GM10248 (cell line): ENCODE results near the gene HS3ST3A1.

Source experiments
- CTCF ChIA-PET: fragments of 300-600 bp; sonication (Branson Sonifier 250); formaldehyde crosslinking; extraction: SDS; loops from one replicate; lab custom pipeline; 2021; ENCODE audit warnings: antibody characterized with exemption; lab: Yijun Ruan, JAX
- POLR2A ChIA-PET: fragments of 350-650 bp; sonication (Branson Sonifier 250); formaldehyde crosslinking; extraction: SDS; loops from one replicate; lab custom pipeline; 2020; ENCODE audit warnings: antibody characterized with exemption; lab: Yijun Ruan, JAX
- DNase-seq: peaks from one replicate; pipeline ENCODE4 v3.0.0; 2012; ENCODE audit errors: extremely low spot score
- CTCF ChIP-seq: IDR thresholded peaks from 2 replicates; pipeline ENCODE4 v1.5.1; 2012; ENCODE audit warnings: mild to moderate bottlenecking, low read depth; ENCODE audit errors: extremely low read depth, missing control alignments, control extremely low read depth

The HS3ST3A1 gene

GRCh38 chr17:13572581-13572980, 29.1 kb downstream of the HS3ST3A1 start:
- no peak for TF ChIP-seq CTCF
- CTCF ChIA-PET = no interaction called here
- DNase-seq = no peak
- POLR2A ChIA-PET = no interaction called here

DNA sequence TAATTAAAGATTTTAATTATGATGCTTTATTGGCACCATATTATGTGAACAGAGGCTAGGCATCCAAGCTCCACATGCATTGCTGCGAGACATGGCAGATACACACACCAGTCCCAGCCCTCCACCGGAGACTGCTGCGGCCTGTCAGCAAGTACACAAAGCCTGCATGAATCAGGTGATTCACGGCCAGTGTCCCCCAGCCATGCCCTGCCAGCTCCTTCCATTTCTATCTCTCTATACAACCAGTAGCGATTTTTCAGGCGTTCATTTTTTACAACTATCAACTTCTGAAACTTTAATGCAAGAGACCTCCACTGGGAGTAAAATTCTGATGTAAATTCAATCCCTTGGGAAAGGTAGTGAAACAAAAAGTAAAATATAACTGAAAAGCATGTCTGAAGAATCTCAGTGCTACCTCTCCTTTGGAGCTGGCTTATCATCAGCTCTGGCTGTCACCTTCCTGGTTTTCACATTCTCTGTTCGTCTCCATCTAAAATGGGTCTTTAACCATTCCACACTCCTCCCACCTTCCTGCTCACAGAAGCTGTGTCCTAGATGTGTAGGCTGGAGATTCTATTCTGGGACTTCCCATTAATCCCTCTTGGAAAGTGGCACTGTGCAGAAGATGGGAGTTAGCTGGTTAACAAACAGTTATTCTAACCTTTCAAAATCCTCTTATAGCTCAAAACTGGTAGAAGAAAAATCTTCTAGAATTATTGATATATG, 32.2 kb downstream of the HS3ST3A1 start:
- DNase-seq = no peak
- ChIA-PET CTCF (no interaction called here), POLR2A (no interaction called here)
- TF ChIP-seq CTCF = no peak

- CTCF ChIA-PET = interaction anchor here (1.3 kb wide), 1 partner anchor 9 kb away, joined by 6 read pairs; no protein-coding TSS in a partner anchor
- no peak for TF ChIP-seq CTCF
- DNase-seq = no peak
- POLR2A ChIA-PET = no interaction called here
Measured at GRCh38 chr17:13568582-13569397, 32.9 kb downstream of the HS3ST3A1 start.

DNA sequence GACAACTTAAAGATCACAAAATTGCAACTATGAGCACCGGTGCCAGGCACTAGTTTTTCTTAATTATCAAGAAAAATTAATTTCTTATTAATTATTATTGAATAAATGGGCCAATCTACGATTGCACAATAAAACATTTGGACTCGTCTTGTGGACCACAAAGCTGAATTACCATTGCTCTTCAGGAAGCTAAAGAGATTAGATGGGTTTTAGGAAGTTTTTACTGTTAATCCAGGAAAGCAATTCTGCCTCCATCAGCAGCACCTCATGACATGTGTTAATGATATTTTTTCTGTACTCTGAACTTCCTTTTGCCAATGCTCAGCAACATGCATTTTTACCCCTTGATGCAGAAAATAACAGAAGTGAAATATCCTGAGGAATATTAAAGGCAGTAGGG, 37.9 kb downstream of the HS3ST3A1 start:
- TF ChIP-seq CTCF = no peak
- CTCF ChIA-PET = interaction anchor here (1.3 kb wide), 1 partner anchor 10 kb away, joined by 3 read pairs; no protein-coding TSS in a partner anchor
- DNase-seq = no peak
- POLR2A ChIA-PET = no interaction called here

- TF ChIP-seq CTCF = no peak
- ChIA-PET CTCF (no interaction called here), POLR2A (no interaction called here)
- no peak for DNase-seq
Measured at GRCh38 chr17:13562271-13562800, 39.4 kb downstream of the HS3ST3A1 start.

GRCh38 chr17:13561606-13562270, 40.0 kb downstream of the HS3ST3A1 start:
- no peak for DNase-seq
- no peak for TF ChIP-seq CTCF
- POLR2A ChIA-PET = no interaction called here
- CTCF ChIA-PET = no interaction called here
